CD4-positive, alpha-beta memory T cell (primary cell): ENCODE data around the gene RNF152. TPM values are rescaled to one million over a fixed set of nuclear protein-coding genes. Genes with fewer than 3 reads are reported as not detected.

Source experiments
- CTCF ChIA-PET: fragments of 350-600 bp; sonication (Branson Sonifier 250); formaldehyde crosslinking; loops from one replicate; lab custom pipeline; 2021; ENCODE audit warnings: inconsistent platforms; ENCODE audit not compliant: partially characterized antibody; lab: Charles Lee
- POLR2A ChIA-PET: fragments of 350-600 bp; sonication (Branson Sonifier 250); formaldehyde crosslinking; loops from one replicate; lab custom pipeline; 2021; ENCODE audit not compliant: partially characterized antibody; lab: Charles Lee
- DNase-seq, 5 donors: peaks; one replicate each; pipeline versions ENCODE4 v3.0.0 to v3.0.0-alpha.2; 2020 to 2022; ENCODE audit warnings: mixed read lengths in 1 of 5
- H3K27ac ChIP-seq: one replicate; pipeline ENCODE4 v1.7.0; 2013; ENCODE audit warnings: low read depth, low read length
- H3K27me3 ChIP-seq: 2 replicates; pipeline ENCODE4 v1.7.0; 2013; ENCODE audit warnings: mild to moderate bottlenecking, low read length, moderate library complexity; ENCODE audit not compliant: insufficient read depth
- H3K36me3 ChIP-seq: 2 replicates; pipeline ENCODE4 v1.7.0; 2013; ENCODE audit warnings: mild to moderate bottlenecking, low read length, moderate library complexity; ENCODE audit not compliant: insufficient read depth
- H3K4me1 ChIP-seq: 2 replicates; pipeline ENCODE4 v1.7.0; 2013; ENCODE audit warnings: mild to moderate bottlenecking, low read length, moderate library complexity; ENCODE audit not compliant: insufficient read depth
- H3K4me3 ChIP-seq, 2 donors: one replicate each; pipeline ENCODE4 v1.7.0; 2013; ENCODE audit warnings: low read length in 2 of 2, mild to moderate bottlenecking in 1 of 2
- H3K9me3 ChIP-seq, 2 donors: one replicate each; pipeline ENCODE4 v1.7.0; 2013; ENCODE audit warnings: low read length in 2 of 2, control low read depth in 1 of 2; ENCODE audit not compliant: control insufficient read depth in 1 of 2
- H3K27ac Mint-ChIP-seq, 7 donors: one replicate each; pipeline ENCODE4 v1.8.0; 2020 to 2021; ENCODE audit warnings: mixed read lengths in 7 of 7, mild to moderate bottlenecking in 6 of 7, inconsistent platforms in 3 of 7, moderate library complexity in 3 of 7
- H3K27me3 Mint-ChIP-seq, 2 donors: one replicate each; pipeline ENCODE4 v1.8.0; 2020 to 2021; ENCODE audit warnings: mixed read lengths in 2 of 2
- H3K36me3 Mint-ChIP-seq, 2 donors: one replicate each; pipeline ENCODE4 v1.8.0; 2020 to 2021; ENCODE audit warnings: mixed read lengths in 2 of 2, inconsistent platforms in 1 of 2, mild to moderate bottlenecking in 1 of 2
- H3K4me1 Mint-ChIP-seq, 4 donors: one replicate each; pipeline ENCODE4 v1.8.0; 2020 to 2021; ENCODE audit warnings: mixed read lengths in 4 of 4, mild to moderate bottlenecking in 1 of 4
- H3K4me3 Mint-ChIP-seq, 8 donors: one replicate each; pipeline ENCODE4 v1.8.0; 2020 to 2021; ENCODE audit warnings: mixed read lengths in 8 of 8, mild to moderate bottlenecking in 7 of 8, moderate library complexity in 6 of 8, inconsistent platforms in 3 of 8
- H3K9me3 Mint-ChIP-seq, 8 donors: one replicate each; pipeline ENCODE4 v1.8.0; 2020 to 2021; ENCODE audit warnings: mixed read lengths in 8 of 8, mild to moderate bottlenecking in 5 of 8, inconsistent platforms in 3 of 8, moderate library complexity in 1 of 8
- intact Hi-C: fragments of 100-400 bp; cut with micrococcal nuclease; formaldehyde crosslinking; loops from one replicate; pipeline ENCODE4 v1.15.1; 2023
- polyA plus RNA-seq, 2 donors: library from polyadenylated mRNA; unstranded; fragments of 300-500 nt; fragmentation: Illumina TruSeq; gene quantifications; one replicate each; pipeline ENCODE4 v1.2.3, GENCODE V29; 2021
- total RNA-seq, 2 experiments: library from RNA; stranded (reverse); gene quantifications; one replicate each; pipeline ENCODE4 v1.2.3, GENCODE V29; 2021

The RNF152 gene
- total and polyA plus RNA-seq, 4 experiments from 2014 or later, result 0.06 to 0.20 TPM; not detected in 2

DNA sequence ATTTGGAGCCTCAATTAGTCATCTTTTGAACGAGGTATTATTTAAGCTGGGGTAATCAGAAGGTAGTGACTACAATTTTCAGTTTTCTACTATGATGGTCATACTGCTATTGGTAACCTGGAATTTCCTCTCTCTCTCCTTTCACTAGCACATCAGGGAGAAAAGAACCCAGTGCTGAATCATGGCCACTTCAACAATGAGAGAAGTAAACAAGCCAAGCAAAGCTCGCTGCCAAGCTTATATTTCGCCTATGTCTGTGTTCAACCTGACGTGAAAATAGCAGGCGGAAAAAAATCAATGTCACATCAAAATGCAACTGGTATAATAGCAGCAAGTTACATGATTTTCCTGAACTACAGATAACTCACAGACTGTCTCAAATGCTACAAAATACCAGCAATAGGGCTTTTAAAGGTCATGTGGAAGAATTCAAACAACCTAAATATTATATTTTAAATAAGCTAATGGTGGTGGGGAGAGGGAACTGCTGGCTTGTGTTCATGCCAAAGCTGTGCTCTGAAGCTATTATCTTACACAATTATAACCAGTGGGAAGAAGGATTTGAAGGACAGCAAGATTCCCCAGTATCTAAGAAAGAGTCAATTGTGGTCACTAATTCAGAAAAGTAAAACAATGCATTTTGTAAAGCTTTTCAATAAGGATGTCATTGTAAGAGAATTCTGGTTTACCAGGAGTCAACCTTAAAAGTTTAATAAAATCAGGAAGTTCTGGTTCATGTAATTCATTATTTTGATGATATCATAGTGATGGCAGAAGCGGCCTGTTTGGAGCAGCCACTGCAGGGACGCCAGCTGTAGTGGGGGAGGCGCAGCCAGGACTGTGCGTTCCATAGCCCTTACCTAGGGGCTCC lies 38.0 kb downstream of the RNF152 start:
- Histone ChIP-seq H3K4me1 (no peaks in the 10 kb centered on the region), H3K27ac (no peak overlapping the region), H3K27me3 (no peaks in the 10 kb centered on the region), H3K4me3 (no peak overlapping the region), H3K36me3 (no peaks in the 10 kb centered on the region), H3K9me3 (no peaks in the 10 kb centered on the region)
- Mint-ChIP-seq H3K36me3 (no peaks in the 10 kb centered on the region), H3K4me1 (no peaks in the 10 kb centered on the region), H3K4me3 (no peak overlapping the region), H3K27ac (no peak overlapping the region), H3K9me3 (no peaks in the 10 kb centered on the region), H3K27me3 (peaks cover 0 to 4% of the 10 kb centered on the region in 2 donors)
- ChIA-PET CTCF (no interaction called here), POLR2A (no interaction called here)
- DNase-seq, result no peak
- intact Hi-C loops, result no loop called here

DNA sequence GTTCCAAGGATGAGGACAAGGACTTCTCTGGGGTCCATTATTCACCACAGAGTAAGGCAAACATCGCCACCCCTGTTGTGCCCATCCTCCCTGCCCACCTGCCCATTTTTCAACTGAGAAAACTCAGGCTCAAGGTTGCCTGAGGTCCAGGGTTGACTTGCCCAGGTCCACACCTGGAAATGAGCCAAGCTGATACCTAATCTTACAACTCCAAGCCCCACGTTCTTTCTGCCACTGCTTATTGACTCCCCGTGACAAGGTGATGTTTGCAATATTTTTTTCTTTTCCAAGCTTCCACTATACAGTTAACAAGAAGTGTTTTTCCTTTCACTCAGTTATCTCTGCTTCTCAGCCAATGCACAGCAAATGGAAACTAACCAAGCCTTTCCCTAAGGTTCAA lies 39.0 kb downstream of the RNF152 start:
- intact Hi-C loops, result no loop called here
- H3K4me3 ChIP-seq, result no peak overlapping the region
- peaks cover 0 to 4% of the 10 kb centered on the region in 2 donors for H3K27me3 Mint-ChIP-seq
- no peak overlapping the region for H3K27ac ChIP-seq
- ChIA-PET POLR2A (no interaction called here), CTCF (no interaction called here)
- no peaks in the 10 kb centered on the region for H3K9me3 ChIP-seq
- no peaks in the 10 kb centered on the region for H3K36me3 ChIP-seq
- DNase-seq, result no peak
- H3K36me3 Mint-ChIP-seq, result no peaks in the 10 kb centered on the region
- H3K9me3 Mint-ChIP-seq, result no peaks in the 10 kb centered on the region
- H3K4me3 Mint-ChIP-seq, result no peak overlapping the region
- H3K27ac Mint-ChIP-seq, result no peak overlapping the region
- H3K27me3 ChIP-seq, result no peaks in the 10 kb centered on the region
- H3K4me1 Mint-ChIP-seq, result no peaks in the 10 kb centered on the region
- H3K4me1 ChIP-seq, result no peaks in the 10 kb centered on the region

DNA sequence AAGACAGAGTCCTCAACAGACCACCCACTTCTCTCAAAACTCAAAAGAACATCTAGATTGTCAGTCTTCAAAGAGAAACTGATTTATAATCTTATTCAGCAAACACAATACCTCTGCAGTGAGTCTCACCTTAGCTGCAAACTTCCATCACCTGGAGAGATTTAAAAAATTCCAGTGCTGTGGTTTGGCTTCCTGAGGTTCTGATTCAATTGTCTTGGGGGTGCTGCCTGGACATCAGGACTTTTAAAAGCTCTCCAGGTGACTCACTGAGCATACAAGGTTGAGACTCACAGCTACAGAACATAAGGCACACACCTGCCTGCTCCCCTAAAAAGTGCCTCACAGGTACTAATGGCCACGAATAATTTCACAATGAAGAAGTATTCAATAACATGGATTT lies 40.3 kb downstream of the RNF152 start:
- Histone ChIP-seq H3K4me1 (no peaks in the 10 kb centered on the region), H3K36me3 (no peaks in the 10 kb centered on the region), H3K27me3 (no peaks in the 10 kb centered on the region), H3K27ac (no peak overlapping the region), H3K9me3 (no peaks in the 10 kb centered on the region), H3K4me3 (no peak overlapping the region)
- no peak overlapping the region for H3K4me3 Mint-ChIP-seq
- H3K9me3 Mint-ChIP-seq, result no peaks in the 10 kb centered on the region
- intact Hi-C loops, result no loop called here
- DNase-seq, result no peak
- POLR2A ChIA-PET, result no interaction called here
- H3K36me3 Mint-ChIP-seq, result no peaks in the 10 kb centered on the region
- no peak overlapping the region for H3K27ac Mint-ChIP-seq
- CTCF ChIA-PET, result no interaction called here
- H3K27me3 Mint-ChIP-seq, result peaks cover 6 to 8% of the 10 kb centered on the region in 2 donors
- no peaks in the 10 kb centered on the region for H3K4me1 Mint-ChIP-seq

DNA sequence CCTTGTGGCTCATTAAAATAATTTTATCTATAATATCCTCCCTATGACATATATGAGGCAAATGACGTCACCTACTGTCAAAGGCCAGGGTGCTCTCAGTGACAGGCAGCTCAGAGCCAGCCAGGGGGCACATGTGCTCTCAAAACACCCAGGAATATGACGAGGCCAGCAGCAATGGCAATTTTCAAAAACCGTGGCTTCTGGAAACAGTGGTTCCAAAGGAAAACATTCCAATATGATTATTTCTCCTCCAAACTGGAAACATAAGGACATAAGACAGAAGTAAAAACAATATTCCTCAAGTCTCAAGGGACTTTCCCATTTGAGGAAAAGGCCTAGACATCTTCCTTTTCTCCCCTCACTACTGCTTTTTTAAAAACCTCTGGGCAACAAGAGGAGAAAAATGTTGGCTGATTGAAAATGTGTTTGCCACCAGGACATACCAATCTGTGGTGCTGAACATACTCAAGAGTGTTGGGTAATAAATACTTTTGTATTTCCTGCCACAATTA lies 40.8 kb downstream of the RNF152 start:
- Mint-ChIP-seq H3K4me1 (no peaks in the 10 kb centered on the region), H3K27ac (no peak overlapping the region), H3K9me3 (no peaks in the 10 kb centered on the region), H3K4me3 (no peak overlapping the region), H3K36me3 (no peaks in the 10 kb centered on the region), H3K27me3 (peaks cover 6 to 8% of the 10 kb centered on the region in 2 donors)
- no peak for DNase-seq
- Histone ChIP-seq H3K27me3 (no peaks in the 10 kb centered on the region), H3K9me3 (no peaks in the 10 kb centered on the region), H3K36me3 (no peaks in the 10 kb centered on the region), H3K4me3 (no peak overlapping the region), H3K4me1 (no peaks in the 10 kb centered on the region), H3K27ac (no peak overlapping the region)
- ChIA-PET POLR2A (no interaction called here), CTCF (no interaction called here)
- intact Hi-C loops, result no loop called here

DNA sequence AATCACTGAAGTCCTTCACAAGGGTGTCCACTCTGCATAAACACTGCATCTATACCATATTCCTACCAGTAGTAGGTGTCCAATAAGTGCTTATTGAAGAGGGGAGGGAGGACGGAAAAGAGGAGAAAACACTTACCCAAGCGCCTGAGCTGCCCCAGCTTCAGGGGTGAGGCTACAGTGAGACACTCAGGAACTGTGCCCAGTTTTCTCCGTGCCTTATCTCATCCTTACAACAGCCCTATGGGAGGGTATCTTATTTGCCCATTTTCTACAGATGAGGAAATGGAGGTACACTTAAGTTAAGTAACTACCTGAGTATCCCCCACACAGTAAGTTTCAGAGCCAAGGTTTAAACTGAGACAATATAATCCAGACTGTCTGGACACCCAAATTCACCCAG lies 41.5 kb downstream of the RNF152 start:
- Histone ChIP-seq H3K36me3 (no peaks in the 10 kb centered on the region), H3K4me1 (no peaks in the 10 kb centered on the region), H3K27me3 (no peaks in the 10 kb centered on the region), H3K4me3 (no peak overlapping the region), H3K27ac (no peak overlapping the region), H3K9me3 (no peaks in the 10 kb centered on the region)
- CTCF ChIA-PET, result no interaction called here
- Mint-ChIP-seq H3K9me3 (peaks cover 0 to 2% (median 0%) of the 10 kb centered on the region in 8 donors), H3K27ac (no peak overlapping the region), H3K4me3 (no peak overlapping the region), H3K4me1 (no peaks in the 10 kb centered on the region), H3K27me3 (peaks cover 8 to 9% of the 10 kb centered on the region in 2 donors), H3K36me3 (no peaks in the 10 kb centered on the region)
- DNase-seq, result no peak
- intact Hi-C loops, result no loop called here
- POLR2A ChIA-PET, result no interaction called here

DNA sequence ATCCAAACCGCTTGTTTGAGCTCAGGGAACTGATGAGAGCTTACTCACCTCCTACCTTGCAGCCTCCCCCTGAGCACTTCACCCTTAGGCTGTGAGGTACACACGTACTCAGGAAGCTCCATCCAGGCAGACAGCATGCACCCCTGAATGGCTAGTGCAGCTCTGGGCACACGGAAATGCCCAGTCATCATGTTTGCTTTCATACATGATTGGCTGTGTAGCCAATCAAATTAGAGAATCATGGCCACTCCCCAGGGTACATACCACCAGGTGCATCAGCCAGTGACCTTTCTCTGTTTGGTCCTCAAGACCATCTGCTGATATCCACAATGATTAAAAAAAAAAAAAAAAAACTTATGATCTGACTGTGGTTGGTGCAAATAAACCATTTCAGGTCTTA lies 42.1 kb downstream of the RNF152 start:
- no peak overlapping the region for H3K4me3 ChIP-seq
- Mint-ChIP-seq H3K9me3 (peaks cover 0 to 5% (median 0%) of the 10 kb centered on the region in 8 donors), H3K4me1 (no peaks in the 10 kb centered on the region), H3K36me3 (no peaks in the 10 kb centered on the region), H3K27me3 (peaks cover 6 to 8% of the 10 kb centered on the region in 2 donors), H3K4me3 (no peak overlapping the region), H3K27ac (no peak overlapping the region)
- DNase-seq, result no peak
- no peaks in the 10 kb centered on the region for H3K36me3 ChIP-seq
- H3K27ac ChIP-seq, result no peak overlapping the region
- H3K27me3 ChIP-seq, result no peaks in the 10 kb centered on the region
- ChIA-PET CTCF (no interaction called here), POLR2A (no interaction called here)
- H3K9me3 ChIP-seq, result no peaks in the 10 kb centered on the region
- H3K4me1 ChIP-seq, result no peaks in the 10 kb centered on the region
- intact Hi-C loops, result no loop called here

DNA sequence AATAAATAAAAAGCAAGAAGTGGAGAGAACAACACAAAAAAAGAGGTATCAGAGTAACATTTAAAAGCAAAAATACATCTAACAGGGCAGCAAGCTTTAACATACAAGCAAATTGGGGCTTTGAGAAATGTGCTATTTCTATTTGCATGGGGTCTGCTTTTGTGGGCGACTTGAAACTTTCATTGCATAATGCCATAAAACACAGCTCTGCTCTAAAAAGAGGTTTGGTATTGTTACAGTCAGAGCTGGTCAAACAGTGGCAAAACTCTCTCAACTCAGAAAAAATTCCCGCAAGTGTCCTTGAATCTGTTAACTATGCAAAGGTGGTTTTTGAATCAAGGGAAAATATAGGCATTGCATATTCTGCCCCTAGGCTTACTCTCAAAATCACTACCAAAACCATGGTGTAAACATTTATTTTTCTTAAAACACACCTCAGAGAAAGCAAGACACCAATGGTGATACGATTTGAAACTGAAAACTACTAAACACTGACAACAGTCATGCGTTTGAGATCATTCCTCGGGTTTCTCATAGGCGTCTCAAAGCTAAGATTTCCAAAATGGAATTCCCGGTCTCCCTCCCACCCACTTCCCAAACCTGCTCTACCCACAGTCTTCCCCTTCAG lies 45.5 kb downstream of the RNF152 start:
- Histone ChIP-seq H3K36me3 (no peaks in the 10 kb centered on the region), H3K4me1 (no peaks in the 10 kb centered on the region), H3K27ac (no peak overlapping the region), H3K9me3 (no peaks in the 10 kb centered on the region), H3K4me3 (no peak overlapping the region), H3K27me3 (no peaks in the 10 kb centered on the region)
- no peak overlapping the region for H3K27ac Mint-ChIP-seq
- DNase-seq, result no peak
- H3K9me3 Mint-ChIP-seq, result peaks cover 0 to 5% (median 0%) of the 10 kb centered on the region in 8 donors
- ChIA-PET POLR2A (no interaction called here), CTCF (no interaction called here)
- no peaks in the 10 kb centered on the region for H3K4me1 Mint-ChIP-seq
- H3K27me3 Mint-ChIP-seq, result peaks cover 4 to 8% of the 10 kb centered on the region in 2 donors
- no peak overlapping the region for H3K4me3 Mint-ChIP-seq
- no peaks in the 10 kb centered on the region for H3K36me3 Mint-ChIP-seq
- intact Hi-C loops, result no loop called here
